Measurements from ENCODE around the gene CACNA1D.
"Not testable (repeated sequence)": the region's sequence is repeated elsewhere in the genome, so short reads cannot be mapped to it uniquely, and the experiment has no call there.

The CACNA1D gene

DNA sequence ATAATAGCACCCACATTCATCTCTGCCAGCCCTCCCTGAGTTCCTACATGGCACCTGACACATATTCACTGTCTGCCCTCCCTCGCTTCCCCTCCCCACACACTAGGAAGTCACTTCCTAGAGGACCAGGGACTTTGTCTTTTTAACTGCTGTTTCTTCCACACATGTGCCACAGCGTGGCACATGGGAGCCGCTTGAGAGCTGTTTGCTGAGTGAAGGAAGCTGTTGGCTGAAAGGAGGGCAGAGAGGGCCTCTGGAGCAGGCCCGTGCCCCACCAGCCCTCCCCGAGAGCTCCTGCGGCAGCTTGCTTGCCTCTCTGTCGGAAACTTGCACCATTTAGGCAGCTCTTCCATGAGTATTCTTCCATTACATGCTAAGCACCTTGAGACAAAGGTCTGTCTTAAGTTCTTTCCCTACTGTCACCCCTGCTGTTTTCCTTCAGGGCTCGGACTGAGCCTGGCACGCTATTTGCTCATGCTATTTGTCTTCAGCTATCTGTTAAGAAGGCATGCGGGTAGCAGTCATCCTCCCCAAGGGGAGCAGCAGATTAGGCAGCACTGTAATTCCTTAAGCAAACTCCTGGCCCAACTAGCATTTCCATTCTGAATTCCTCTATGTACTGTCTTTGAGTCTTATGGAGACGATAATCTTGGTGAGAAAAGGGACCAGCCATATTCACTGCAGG, 72.2 kb downstream of the CACNA1D start:
- H3K4me1 ChIP-seq (ENCODE audit: low read length), result no peaks in the 10 kb centered on the region
- no peak overlapping the region for H3K4me3 ChIP-seq (ENCODE audit: low read length)
- no peak for TF ChIP-seq EZH2phosphoT487 (IDR thresholded peaks at IDR 0.05; ENCODE audit: low read depth)
- TF ChIP-seq, protein P1, sequence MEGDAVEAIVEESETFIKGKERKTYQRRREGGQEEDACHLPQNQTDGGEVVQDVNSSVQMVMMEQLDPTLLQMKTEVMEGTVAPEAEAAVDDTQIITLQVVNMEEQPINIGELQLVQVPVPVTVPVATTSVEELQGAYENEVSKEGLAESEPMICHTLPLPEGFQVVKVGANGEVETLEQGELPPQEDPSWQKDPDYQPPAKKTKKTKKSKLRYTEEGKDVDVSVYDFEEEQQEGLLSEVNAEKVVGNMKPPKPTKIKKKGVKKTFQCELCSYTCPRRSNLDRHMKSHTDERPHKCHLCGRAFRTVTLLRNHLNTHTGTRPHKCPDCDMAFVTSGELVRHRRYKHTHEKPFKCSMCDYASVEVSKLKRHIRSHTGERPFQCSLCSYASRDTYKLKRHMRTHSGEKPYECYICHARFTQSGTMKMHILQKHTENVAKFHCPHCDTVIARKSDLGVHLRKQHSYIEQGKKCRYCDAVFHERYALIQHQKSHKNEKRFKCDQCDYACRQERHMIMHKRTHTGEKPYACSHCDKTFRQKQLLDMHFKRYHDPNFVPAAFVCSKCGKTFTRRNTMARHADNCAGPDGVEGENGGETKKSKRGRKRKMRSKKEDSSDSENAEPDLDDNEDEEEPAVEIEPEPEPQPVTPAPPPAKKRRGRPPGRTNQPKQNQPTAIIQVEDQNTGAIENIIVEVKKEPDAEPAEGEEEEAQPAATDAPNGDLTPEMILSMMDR (IDR thresholded peaks at IDR 0.05; ENCODE audit: low read depth, low read length), result no peak
- no peaks in the 10 kb centered on the region for H4K20me1 ChIP-seq (ENCODE audit: insufficient read depth, low read length)
- H3K9ac ChIP-seq (ENCODE audit: low read length), result no peak overlapping the region
- peaks cover 15% of the 10 kb centered on the region; the same call in 1 of the 2 replicates for H3K27me3 ChIP-seq (ENCODE audit: low read depth, low read length)
- no peaks in the 10 kb centered on the region for H3K79me2 ChIP-seq (ENCODE audit: low read length)
- no peak overlapping the region for H3K4me2 ChIP-seq (ENCODE audit: low read length)
- H2AFZ ChIP-seq (ENCODE audit: low read depth, low read length), result no peak overlapping the region
- H3K27ac ChIP-seq (ENCODE audit: low read length), result no peak overlapping the region
- H3K36me3 ChIP-seq (replicated peaks; ENCODE audit: low read depth, low read length), result no peaks in the 10 kb centered on the region
- no peaks in the 10 kb centered on the region for H3K9me3 ChIP-seq (ENCODE audit: insufficient read depth, low read length)

DNA sequence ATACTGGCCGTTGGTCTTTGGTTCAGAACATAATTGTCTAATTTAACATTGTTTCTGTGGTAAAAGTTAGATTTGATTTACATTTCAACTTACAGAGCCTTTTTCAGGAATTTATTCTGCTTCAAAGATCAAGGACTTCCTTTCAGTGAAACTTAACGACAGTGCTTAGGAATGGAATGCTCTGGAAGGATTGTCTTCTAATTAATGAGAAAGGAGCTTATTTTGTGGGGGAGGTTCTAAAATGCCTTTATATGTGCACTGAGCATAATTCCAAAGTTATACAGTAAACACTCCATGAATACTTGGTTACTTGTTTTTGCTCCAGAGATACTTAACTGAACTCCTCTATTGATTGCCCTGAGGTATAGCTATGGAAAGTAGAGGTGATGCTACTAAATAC, 75.7 kb downstream of the CACNA1D start:
- no peak overlapping the region for H3K27ac ChIP-seq (ENCODE audit: low read length)
- H3K9me3 ChIP-seq (ENCODE audit: insufficient read depth, low read length), result no peaks in the 10 kb centered on the region
- no peaks in the 10 kb centered on the region for H3K36me3 ChIP-seq (replicated peaks; ENCODE audit: low read depth, low read length)
- no peak overlapping the region for H3K4me3 ChIP-seq (ENCODE audit: low read length)
- TF ChIP-seq, protein P1 (IDR thresholded peaks at IDR 0.05; ENCODE audit: low read depth, low read length), result no peak
- no peak for TF ChIP-seq EZH2phosphoT487 (IDR thresholded peaks at IDR 0.05; ENCODE audit: low read depth)
- no peak overlapping the region for H3K4me2 ChIP-seq (ENCODE audit: low read length)
- peaks cover 15% of the 10 kb centered on the region; the same call in 1 of the 2 replicates for H3K27me3 ChIP-seq (ENCODE audit: low read depth, low read length)
- H3K4me1 ChIP-seq (ENCODE audit: low read length), result no peaks in the 10 kb centered on the region
- H4K20me1 ChIP-seq (ENCODE audit: insufficient read depth, low read length), result no peaks in the 10 kb centered on the region
- H2AFZ ChIP-seq (ENCODE audit: low read depth, low read length), result no peak overlapping the region
- H3K9ac ChIP-seq (ENCODE audit: low read length), result no peak overlapping the region
- H3K79me2 ChIP-seq (ENCODE audit: low read length), result no peaks in the 10 kb centered on the region

DNA sequence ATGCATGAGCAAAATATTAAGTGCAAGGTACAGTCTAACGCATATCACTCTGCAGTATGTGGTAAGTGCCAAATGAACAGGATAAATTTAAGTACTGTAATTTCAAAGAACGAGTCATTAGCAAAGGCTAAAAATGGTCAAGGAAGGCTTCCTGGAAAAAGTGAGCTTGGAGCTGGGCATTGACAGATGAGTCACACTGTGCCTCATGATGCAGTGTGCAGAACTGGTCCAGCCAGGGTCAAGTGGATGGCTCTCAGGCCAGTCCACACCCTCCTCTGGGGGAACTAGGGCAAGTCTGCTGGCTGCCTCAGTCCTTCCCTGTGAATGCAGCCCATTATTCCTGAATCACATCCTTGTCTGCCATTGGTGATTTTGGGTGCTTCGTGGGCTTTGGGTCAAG, 76.3 kb downstream of the CACNA1D start:
- Histone ChIP-seq H3K9me3 (ENCODE audit: insufficient read depth, low read length) (no peaks in the 10 kb centered on the region), H3K27ac (ENCODE audit: low read length) (no peak overlapping the region), H3K36me3 (replicated peaks; ENCODE audit: low read depth, low read length) (no peaks in the 10 kb centered on the region), H3K79me2 (ENCODE audit: low read length) (no peaks in the 10 kb centered on the region), H3K4me3 (ENCODE audit: low read length) (no peak overlapping the region), H2AFZ (ENCODE audit: low read depth, low read length) (no peak overlapping the region), H3K4me2 (ENCODE audit: low read length) (no peak overlapping the region), H3K9ac (ENCODE audit: low read length) (no peak overlapping the region), H3K27me3 (ENCODE audit: low read depth, low read length) (peaks cover 9% of the 10 kb centered on the region; the same call in 1 of the 2 replicates), H3K4me1 (ENCODE audit: low read length) (no peaks in the 10 kb centered on the region), H4K20me1 (ENCODE audit: insufficient read depth, low read length) (no peaks in the 10 kb centered on the region)
- no peak for TF ChIP-seq EZH2phosphoT487 (IDR thresholded peaks at IDR 0.05; ENCODE audit: low read depth)
- TF ChIP-seq, protein P1 (IDR thresholded peaks at IDR 0.05; ENCODE audit: low read depth, low read length), result no peak

DNA sequence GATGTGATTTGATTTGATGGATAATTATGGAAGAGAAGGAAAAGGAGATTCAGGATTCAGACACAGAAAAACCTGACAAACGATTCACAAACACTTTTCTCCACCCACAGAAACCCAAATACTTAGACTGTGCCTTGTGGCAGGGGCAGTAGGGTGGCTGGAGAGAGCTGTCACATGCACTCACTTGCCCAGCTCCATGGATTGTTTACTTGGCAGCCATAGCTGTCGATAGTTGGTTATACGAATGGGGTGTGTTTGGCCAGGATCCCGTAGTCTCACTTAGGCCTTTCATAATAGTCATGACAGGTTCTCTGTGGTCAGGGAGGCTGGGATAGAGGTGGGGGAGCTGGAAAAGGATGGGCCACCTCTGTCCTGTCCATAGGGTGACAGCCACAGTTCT, 76.9 kb downstream of the CACNA1D start:
- H3K4me1 ChIP-seq (ENCODE audit: low read length), result no peaks in the 10 kb centered on the region
- H3K9ac ChIP-seq (ENCODE audit: low read length), result no peak overlapping the region
- H2AFZ ChIP-seq (ENCODE audit: low read depth, low read length), result no peak overlapping the region
- no peak overlapping the region for H3K4me2 ChIP-seq (ENCODE audit: low read length)
- peaks cover 7% of the 10 kb centered on the region; the same call in 1 of the 2 replicates for H3K27me3 ChIP-seq (ENCODE audit: low read depth, low read length)
- no peaks in the 10 kb centered on the region for H4K20me1 ChIP-seq (ENCODE audit: insufficient read depth, low read length)
- TF ChIP-seq, protein P1 (IDR thresholded peaks at IDR 0.05; ENCODE audit: low read depth, low read length), result no peak
- no peak for TF ChIP-seq EZH2phosphoT487 (IDR thresholded peaks at IDR 0.05; ENCODE audit: low read depth)
- H3K79me2 ChIP-seq (ENCODE audit: low read length), result no peaks in the 10 kb centered on the region
- no peaks in the 10 kb centered on the region for H3K9me3 ChIP-seq (ENCODE audit: insufficient read depth, low read length)
- H3K27ac ChIP-seq (ENCODE audit: low read length), result no peak overlapping the region
- no peak overlapping the region for H3K4me3 ChIP-seq (ENCODE audit: low read length)
- no peaks in the 10 kb centered on the region for H3K36me3 ChIP-seq (replicated peaks; ENCODE audit: low read depth, low read length)

DNA sequence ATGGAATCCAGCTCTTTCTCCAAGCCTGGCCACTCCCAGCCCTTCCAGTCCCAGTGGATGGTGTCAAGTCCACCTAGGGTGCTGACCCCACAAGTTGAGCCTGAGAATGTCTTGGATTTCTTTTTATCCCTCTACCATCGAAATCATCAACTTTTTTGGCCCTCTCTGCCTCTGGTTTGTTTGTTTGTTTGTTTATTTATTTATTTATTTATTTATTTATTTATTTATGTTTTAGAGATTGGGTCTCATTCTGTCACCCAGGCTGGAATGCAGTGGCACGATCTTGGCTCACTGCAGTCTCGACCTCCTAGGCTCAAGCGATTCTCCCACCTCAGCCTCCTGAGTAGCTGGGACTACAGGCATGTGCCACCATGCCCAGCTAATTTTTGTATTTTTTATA, 77.8 kb downstream of the CACNA1D start:
- H3K4me2 ChIP-seq (ENCODE audit: low read length); H3K79me2 ChIP-seq (ENCODE audit: low read length); H3K27me3 ChIP-seq (ENCODE audit: low read depth, low read length): not testable (repeated sequence)

More for the DNA sequence above, 77.8 kb downstream of the CACNA1D start:
- not testable (repeated sequence) for H3K9ac ChIP-seq (ENCODE audit: low read length); H2AFZ ChIP-seq (ENCODE audit: low read depth, low read length); H4K20me1 ChIP-seq (ENCODE audit: insufficient read depth, low read length); H3K9me3 ChIP-seq (ENCODE audit: insufficient read depth, low read length); H3K27ac ChIP-seq (ENCODE audit: low read length); H3K36me3 ChIP-seq (replicated peaks; ENCODE audit: low read depth, low read length); H3K4me3 ChIP-seq (ENCODE audit: low read length); H3K4me1 ChIP-seq (ENCODE audit: low read length)

Data from OCI-LY3 (cell line).